NCI-H226 (cell line): ENCODE results near the gene TBC1D2B.
A peak's percentile ranks its signal among the peaks of the same experiment; 100 is the strongest.

Experiments used
- DNase-seq: peaks from one replicate; pipeline ENCODE4 v3.0.0-alpha.2; 2015

Gene TBC1D2B

GRCh38 chr15:78093242-78094020 is 15.9 kb upstream of the TBC1D2B start:
- DNase-seq = no peak

DNA sequence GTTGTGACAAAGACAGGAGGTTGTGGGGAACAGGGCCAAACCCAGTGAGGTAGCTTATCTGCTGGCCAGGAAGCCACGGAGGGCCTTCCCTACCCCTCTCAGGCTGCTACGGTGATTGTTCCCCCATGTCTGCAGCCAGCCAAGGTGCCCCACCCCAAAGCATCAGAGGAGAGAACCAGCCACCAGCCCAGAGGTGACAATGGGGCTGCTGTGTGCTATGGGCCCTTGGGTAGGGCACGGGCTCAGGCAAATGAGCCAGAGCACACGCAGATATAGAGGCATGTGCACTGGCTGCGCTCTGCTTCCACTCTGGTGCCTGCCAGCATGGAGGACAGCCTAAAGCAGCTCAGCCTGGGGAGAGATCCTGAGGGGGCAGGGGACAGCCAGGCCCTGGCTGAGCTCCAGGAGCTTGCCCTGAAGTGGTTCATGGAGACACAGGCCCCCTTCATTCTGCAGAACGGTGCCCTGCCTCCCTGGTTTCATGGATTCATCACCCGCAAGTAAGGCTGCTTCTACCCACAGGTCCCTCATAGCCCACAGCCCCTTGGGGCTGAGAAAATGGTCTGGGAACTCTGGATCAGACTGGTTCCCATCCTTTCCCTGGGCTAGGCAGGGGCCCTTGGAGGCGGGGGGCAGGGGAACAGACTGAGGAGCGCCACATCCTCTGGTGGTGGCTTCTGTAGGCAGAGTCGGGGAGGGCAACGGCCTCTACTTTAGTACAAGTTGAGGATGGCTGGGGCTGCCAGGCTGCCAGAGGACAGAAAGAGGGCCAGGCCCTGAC is 14.9 kb upstream of the TBC1D2B start, which contains the start of gene SH2D7:
Gene SH2D7, plus strand, starts transcription at position 301 of the 781 bp plus-strand sequence. Its CDS starts 24 bp downstream, at position 325.
- no peak for DNase-seq

- DNase-seq = no peak
Observed at GRCh38 chr15:78090422-78091063, 13.0 kb upstream of the TBC1D2B start.

GRCh38 chr15:78088773-78089080 is 11.2 kb upstream of the TBC1D2B start:
- DNase-seq = no peak

GRCh38 chr15:78087951-78088772 is 10.7 kb upstream of the TBC1D2B start:
- DNase-seq = no peak

DNA sequence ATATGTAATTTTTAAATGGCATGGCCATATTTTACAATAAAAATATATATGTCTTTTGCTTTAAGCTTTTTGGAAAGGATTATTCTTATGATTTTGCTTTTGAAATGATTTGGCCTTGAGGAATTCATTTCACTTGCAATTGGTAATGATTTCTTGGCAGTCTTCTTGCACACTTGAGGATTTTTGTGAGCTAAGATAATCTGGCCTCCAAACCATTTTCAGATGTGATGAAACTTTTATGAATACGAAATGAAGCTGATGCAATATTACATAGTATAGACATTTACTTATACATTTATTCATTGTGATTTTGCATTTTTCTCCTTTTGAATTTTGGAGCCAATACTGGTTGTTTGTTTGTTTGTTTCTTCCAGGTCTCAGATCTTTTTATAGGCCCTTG is 8.4 kb upstream of the TBC1D2B start:
- no peak for DNase-seq

- no peak for DNase-seq
Observed at GRCh38 chr15:78084449-78084750, 6.9 kb upstream of the TBC1D2B start.

DNA sequence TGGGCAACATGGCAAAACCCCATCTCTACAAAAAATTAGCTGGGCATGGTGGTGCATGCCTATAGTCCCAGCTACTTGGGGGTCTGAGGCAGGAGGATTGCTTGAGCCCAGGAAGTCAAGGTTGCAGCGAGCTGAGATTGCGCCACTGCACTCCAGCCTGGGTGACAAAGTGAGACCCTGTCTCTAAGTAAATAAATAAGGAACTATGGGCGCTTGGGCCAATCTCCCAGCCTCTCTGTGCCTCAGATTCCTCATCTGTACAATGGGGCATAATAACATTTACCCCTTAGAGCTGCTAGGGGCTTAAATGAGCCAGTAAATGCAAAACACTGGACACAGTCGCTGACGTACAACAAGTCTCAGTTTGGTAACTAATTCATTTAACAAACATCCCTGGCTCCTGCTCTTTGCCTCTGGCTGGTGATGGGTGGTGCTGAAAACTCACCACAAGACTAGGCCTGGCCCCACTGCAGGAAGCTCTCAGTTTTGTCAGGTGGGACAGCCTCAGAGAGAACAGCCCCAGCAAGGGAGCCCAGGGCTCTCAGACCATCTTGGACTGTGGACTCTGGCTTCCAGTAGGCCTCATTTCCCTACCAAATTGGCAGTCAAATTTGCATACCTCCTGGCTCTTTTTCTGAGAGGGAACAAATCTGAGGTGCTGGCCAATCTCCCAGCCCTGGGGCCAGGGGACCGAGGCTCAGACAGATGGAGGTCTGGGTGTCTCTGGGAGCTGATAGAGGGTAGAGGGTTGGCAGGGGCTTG is 6.4 kb upstream of the TBC1D2B start:
- no peak for DNase-seq

DNA sequence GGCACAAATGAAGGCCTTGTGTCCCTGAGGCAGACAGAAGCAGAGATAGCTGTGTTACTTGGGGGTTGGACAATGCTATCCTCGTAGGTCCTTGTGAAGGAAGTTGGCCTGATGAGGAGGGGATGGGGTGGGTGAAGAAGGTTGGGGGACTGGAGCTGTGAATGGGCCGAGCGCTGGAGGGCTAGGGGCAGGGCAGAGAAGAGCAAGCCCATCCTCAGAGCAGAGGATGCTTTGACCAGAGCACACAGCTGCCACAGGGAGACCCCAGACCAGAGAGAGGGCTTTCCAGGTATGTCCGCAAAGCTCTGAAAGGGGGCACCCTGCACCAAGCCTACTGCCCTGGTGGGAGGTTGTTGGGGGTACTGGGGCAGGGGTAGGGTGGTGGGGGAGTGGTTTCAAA is 5.7 kb upstream of the TBC1D2B start:
- DNase-seq = no peak

DNA sequence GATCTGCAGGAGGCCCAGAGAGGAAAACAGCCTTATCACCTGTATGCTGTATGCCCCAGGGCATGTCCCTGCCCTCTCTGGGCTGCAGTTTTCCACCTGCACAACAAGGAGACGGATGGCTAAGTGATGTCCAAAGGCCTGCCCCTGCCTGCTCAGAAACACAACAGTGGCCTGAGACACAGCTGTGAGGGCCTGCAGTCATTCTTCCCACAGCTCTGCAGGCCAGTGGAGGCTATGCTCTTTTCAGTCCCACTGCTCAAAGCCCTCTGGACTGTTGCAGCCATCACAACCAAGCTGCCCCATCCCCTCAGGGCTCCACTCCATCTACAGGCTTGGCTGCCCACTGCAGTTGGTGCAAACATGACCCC is 5.2 kb upstream of the TBC1D2B start:
- DNase-seq = no peak

DNA sequence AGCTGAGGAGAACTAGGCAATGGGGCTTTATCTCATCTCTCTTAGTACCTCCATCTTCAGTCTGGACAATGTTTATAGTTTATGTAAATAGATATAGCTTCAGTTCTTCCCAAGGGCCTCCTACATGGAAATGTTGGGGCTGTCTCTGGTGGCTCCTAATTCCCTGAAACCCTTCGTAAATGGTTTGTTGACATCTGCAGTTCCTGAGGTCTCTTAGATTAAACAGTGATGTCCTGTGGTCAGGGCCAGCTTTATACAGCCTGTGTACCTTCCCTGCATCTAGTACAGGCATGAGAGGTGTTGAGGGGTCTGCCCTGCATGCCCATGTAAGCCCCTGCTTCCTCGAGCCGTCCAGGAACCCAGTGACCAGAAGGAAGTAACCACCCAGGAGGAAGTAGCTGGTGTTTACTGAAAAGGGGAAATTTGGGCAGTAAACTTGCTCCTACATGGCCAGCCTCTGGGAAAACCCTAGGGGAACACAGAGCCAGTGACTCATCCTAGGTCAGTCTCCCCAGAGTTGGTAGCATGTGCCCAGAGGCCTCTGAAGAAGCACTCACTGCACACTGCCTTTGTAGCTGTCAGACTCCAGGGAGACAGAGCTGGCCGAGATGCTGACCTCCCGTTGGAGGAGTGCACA is 4.7 kb upstream of the TBC1D2B start:
- DNase-seq = no peak

DNA sequence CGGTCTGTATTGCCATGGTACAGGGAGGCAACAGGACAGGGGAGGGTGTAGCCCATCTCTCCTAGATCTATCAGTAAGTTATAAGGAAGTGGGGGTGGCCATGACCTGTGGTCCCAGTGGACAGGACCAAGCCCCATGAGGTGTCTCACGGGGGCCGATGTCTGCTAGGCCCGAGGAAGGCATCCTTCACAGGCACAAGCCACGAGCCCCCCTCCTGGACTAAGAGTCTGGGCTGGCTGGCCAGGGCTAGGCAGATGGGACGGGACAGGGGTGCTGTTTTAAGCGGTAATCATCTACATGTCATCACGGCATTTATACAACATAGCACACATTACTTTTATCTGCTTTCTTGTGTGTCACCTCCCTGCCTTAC is 2.6 kb upstream of the TBC1D2B start:
- DNase-seq = no peak

DNA sequence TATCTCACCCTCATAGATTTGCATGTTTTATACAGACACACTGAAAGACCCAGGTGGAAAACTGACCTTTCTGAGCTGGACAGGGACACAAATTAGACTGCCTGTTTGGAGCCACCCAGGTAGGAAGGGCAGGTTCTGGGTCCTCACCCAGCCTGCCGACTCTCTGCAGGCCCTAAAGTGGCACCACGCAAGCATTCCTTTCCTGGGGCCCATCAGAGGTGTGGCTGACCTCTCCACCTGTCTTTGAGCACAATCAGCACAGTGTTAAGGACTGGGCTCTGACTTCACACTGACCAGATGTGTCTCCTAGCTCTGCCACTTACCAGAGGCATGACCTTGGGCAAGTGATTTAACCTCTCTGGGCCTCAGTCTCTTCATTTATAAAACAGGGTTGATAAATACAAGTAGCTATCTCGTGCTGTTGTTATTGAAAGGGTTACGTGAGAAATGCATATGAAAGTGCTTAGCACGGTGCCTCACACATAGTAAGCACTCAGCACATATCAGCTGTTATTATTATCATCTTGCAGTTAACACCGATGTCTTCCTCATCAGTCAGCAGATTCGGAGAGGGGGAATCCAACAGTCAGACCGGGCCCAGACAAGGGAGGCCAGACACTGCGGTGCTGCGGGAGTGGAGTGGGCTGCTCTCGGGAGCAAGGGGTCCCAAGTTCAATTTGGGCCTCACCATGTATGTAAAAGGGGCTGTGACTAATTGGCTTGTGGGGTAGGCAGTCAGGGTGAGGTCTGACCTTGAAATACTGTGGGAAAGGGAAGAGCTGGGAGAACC is 2.0 kb upstream of the TBC1D2B start:
- DNase-seq = no peak

GRCh38 chr15:78077871-78078210 is 330 bp upstream of the TBC1D2B start:
- DNase-seq = no peak

DNA sequence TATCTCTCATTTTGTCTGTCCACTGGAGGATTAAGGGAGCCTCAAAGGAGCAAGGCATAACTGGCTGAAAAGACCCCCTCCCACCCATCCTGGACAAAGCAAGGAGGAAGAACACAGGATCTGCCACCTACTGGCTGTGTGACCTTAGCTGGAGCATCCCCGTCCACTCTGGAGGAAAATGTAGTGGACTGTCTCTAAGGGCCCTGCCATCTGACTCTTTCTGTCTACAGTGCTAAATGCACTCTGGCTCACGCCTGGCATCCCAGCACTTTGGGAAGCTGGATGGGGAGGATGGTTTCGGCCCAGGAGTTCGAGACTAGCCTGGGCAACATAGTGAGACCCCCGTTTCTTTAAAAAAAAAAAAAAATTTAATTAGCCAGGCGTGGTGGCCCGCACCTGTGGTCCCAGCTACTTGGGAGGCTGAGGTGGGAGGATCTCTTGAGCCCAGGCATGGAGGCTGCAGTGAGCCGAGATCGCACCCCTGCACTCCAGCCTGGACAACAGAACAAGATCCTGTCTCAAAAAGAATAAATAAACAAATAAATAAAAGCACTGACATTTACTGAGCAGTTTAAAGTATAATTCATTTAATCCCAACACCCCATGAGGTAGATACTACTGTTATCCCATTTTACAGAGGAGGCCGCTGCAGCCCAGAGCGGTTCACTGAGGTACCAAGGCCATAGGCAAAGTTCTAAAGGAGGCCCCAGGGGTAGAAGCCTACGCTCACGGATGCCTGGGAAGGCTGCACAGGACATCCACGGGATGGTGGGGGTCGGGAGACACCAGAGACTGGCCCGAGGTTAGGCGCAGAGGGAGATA is 1.1 kb downstream of the TBC1D2B start:
- no peak for DNase-seq

DNA sequence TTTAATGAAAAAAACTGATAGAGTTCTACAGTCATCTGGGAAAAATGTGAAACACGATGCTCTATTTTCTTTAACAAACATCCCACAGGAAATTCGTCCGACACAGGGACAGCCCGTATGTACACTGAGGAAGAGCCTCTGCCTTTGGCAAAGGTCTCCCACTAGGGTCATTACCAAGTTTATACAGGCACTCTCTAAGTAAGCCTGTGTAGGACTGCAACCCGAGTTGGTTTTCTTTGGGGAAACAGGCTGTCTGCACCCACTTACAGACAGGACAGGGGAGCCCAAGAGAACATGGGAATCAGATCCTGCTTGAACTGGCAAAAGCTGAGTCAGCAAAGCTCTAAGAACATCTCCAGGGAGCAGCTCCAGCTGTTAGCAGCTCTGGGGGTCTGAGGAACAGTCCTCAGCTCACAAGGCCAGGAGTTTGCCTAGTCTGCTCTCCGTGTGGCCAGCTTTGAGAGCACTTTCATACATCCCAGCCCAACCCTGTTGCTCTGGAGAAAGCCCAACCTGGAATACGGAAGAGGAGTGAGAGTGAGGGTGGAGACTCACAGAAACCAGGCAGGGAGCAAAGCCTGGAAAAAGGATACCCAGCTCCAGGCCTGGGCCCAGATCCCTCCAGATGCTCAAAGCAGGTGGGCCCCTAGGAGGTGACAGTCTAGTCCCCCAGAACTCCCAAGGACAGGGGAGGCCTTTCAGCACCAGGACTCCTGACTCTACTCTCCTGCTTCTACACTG is 1.9 kb downstream of the TBC1D2B start:
- peak; percentile 85 for DNase-seq

DNA sequence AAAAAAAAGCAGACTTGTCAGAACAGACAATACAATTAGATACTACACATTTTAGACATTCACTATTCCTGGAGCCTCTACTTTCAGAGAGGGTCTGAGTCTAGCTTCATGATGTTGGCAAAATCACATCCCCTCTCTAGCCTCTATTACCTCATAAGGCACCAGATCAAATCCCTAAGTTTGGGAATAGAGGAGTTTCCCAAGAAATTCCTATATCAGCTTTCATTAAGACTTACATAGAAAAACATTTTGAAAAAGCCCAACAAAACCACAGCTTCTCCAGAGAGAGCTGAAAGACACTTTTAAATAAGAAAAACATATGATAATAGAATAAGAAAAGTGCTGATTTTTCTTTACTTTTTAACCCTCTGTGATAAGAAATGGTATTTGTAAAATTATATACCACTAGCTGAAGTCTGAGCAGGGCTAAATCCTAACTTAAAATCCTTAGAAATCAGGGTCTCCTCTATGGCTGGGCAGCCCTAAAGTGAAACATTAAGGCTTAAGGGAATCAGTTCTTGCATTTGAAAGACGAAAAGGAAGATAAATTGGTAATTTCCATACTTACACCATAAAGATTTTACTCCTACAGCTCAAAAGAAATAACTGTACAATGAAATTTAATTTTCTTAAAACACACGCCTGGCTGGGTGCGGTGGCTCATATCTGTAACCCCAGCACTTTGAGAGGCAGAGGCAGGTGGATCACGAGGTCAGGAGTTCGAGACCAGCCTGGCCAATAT is 4.3 kb downstream of the TBC1D2B start:
- DNase-seq = no peak

GRCh38 chr15:78072080-78072892 is 5.2 kb downstream of the TBC1D2B start:
- peak; percentile 92 for DNase-seq
